Tibial nerve (tissue), 3 donors: ENCODE measurements around the gene CACNA1A.

Source experiments
- POLR2A ChIP-seq, 2 donors: fragments of 450-650 bp; IDR thresholded peaks; one replicate each; pipeline ENCODE4 v1.6.1; 2017; ENCODE audit warnings: antibody characterized with exemption in 2 of 2, mild to moderate bottlenecking in 2 of 2, moderate library complexity in 2 of 2
- TF ChIP-seq, protein P1 (sequence below), 5 experiments: fragments of 200-600 bp in 3 of 5; fragments of 450-650 bp in 2 of 5; sonication (generic) in 3 of 5; IDR thresholded peaks; one replicate each; pipeline ENCODE4 v1.5.1; 2016 to 2019; ENCODE audit warnings: antibody characterized with exemption in 5 of 5, mild to moderate bottlenecking in 3 of 5, moderate library complexity in 2 of 5

GRCh38 chr19:13162724-13163608 is 343.3 kb downstream of the CACNA1A start:
- TF ChIP-seq, protein P1, sequence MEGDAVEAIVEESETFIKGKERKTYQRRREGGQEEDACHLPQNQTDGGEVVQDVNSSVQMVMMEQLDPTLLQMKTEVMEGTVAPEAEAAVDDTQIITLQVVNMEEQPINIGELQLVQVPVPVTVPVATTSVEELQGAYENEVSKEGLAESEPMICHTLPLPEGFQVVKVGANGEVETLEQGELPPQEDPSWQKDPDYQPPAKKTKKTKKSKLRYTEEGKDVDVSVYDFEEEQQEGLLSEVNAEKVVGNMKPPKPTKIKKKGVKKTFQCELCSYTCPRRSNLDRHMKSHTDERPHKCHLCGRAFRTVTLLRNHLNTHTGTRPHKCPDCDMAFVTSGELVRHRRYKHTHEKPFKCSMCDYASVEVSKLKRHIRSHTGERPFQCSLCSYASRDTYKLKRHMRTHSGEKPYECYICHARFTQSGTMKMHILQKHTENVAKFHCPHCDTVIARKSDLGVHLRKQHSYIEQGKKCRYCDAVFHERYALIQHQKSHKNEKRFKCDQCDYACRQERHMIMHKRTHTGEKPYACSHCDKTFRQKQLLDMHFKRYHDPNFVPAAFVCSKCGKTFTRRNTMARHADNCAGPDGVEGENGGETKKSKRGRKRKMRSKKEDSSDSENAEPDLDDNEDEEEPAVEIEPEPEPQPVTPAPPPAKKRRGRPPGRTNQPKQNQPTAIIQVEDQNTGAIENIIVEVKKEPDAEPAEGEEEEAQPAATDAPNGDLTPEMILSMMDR (IDR thresholded peaks at IDR 0.05): no peak
- TF ChIP-seq POLR2A (IDR thresholded peaks at IDR 0.05): peak; percentile 58 to 64
